ENCODE measurements around the gene TMEM120A. TPM values are rescaled to one million over a fixed set of nuclear protein-coding genes. Genes with fewer than 3 reads are reported as not detected.

The TMEM120A gene
- total RNA-seq, 1 donor from 2014 or later, result 80.4 TPM

DNA sequence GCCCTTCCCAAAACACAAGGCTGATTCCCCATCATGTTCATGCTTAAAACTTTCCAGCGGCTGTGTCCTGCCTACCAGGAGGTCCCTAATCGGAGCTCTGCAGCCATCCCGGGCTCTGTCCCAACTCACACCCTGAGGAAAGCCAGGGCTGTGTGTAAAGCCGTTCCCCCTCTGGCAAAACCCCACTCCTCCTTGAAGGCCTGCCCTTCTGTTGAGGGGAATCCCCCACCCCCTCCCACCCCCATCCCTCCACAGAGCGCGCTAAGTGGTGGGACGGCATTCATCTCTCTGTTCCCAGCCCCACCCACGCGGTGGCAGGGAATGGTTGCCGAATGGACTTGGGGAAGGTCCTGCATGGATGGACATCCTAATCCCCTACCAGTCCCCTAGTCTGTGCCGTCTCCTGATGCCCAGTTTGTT is 667 bp upstream of the TMEM120A start:
- no peak for DNase-seq (ENCODE audit: low spot score)

DNA sequence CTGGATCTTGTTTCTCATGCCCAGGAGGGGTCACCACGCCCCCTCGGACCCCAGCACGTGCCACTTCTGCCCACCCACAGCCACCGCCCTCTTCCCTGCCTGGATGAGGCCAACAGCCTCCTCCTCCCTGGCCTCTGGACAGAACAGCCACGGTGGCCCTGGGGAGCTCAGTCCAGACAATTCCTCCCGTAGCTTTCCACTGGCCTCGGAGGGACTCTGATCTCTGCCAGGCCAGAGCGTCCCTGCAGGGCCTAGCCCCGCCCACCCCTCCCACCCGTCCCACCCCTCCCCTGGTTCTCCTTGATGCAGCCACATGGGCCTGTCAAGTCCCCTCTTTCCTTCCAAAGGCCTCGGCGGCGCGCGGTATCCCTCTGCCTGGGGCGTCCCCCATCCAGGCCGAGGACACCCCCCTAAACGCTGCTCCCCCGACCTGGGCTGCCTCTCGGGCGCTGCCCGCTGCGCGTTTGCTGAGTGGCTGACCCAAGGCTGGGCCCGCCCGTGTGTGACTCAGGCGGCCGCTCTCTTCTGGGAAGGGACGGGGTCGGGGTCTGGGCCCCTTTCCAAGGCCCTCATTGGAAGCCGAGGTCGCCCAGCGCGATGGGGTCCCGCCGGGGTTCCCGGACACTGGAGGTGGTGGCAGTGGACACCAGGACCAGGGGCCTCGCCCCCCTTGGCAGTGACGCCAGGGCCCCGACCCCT is 557 bp downstream of the TMEM120A start:
- DNase-seq (ENCODE audit: low spot score), result no peak

DNA sequence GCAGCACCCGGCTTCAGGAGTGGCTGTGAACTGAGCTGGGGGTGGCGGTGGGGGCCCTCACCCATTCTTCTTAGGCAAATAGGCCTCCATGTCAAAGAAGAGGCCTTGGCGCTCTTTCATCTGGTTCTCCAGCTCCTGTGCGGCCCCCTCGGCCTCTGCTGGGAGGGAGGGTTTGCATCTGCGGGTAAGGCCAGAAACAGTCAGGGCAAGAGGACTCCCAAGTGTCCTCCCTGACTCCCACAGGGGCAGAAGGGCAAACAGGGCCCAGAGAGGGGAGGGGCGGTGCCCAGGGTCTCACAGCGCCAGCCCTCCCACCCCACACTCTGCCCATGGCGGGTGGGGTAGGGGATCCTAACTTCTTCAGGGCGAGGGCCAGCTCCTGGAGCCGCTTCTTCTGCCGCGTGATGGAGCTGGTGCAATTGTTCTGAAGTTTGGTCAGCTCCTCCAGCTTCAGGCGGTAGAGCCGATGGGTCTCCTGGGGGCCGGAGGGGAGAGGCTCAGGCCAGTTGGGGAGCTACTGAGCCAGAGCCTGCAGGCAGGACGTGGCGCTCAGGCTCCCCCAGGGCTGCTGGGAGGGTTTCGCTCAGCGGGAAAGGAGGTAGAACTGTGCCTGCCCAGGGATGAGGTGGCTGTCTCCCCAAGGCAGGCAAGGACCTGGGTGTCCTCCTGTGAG is 2.2 kb downstream of the TMEM120A start:
- no peak for DNase-seq (ENCODE audit: low spot score)

GRCh38 chr7:75991531-75992082 is 2.8 kb downstream of the TMEM120A start:
- DNase-seq (ENCODE audit: low spot score), result no peak

DNA sequence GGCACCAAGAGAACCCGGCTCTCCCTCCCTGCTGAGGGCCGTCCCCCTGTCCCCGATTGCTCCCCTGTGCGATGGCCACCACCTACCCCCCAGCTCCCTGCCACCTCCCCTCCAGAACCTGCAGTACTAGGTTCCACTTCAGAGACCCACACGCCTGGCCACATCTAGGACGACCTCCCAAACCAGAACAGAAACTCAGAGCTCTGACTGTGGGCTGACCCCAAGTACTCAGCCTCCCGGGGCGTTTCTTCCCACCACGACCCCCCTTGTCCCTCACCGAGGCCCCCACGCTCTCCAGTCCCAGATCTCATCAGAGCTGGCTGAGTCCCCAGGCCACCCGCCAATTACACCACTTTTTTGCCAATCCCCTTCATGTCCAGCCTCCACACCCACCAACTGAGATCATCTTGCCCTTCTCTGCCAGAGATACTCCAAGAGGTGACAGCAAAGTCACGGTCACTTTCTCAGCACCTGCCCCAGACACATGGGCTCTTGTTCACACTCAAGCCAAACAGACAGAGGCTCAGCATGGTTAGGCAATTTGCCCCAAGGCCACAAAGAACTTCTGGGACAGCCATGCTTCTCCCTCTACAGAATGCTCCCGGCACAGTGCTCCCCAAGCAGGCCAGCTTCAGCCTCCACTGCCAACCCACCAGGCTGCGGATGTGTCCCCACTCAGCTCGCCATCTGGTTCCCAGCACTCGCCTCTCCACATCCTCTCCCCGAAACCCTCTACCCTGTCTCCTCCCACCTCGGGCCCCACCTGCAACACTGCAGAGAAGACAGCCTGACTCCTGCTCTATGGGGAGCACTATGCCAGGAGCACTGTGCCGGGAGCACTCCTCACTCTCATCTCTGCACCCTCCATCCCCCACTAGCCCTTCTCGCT is 4.7 kb downstream of the TMEM120A start:
- DNase-seq (ENCODE audit: low spot score), result no peak

DNA sequence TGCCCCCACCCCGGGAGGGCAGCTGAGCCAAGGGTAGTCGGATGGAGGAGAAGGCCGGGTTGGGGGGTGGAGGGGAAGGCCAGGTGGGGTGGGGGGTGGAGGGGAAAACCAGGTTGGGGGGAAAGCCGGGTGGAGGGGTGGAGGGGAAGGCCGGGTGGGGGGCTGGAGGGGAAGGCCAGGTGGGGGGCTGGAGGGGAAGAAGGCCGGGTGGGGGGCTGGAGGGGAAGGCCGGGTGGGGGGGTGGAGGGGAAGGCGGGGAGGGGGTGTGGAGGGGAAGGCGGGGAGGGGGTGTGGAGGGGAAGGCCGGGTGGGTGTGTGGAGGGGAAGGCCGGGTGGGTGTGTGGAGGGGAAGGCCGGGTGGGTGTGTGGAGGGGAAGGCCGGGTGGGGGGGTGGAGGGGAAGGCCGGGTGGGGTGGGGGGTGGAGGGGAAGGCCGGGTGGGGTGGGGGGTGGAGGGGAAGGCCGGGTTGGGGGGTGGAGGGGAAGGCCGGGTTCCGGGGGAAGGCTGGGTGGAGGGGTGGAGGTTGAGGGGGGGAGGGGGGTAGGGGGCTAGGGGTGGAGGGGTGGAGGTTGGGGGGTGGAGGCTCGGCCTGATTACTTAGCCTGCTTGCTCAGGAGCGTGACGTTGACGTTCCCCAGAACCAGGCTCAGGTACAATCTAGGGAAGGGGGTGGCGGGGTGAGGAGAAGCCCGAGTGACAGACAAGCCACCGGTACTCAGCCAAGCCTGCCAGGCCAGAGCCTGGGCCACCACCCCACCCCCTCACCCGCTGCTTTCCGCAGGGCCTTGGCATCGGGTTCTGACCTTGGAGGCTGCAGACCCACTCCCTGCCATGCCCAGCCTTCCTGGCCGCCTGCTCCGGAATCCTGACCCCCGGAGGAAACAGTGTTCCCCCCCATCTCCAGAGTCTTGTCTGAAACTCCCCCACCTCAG is 5.6 kb downstream of the TMEM120A start:
- no peak for DNase-seq (ENCODE audit: low spot score)

- no peak for DNase-seq (ENCODE audit: low spot score)
Observed at GRCh38 chr7:75987805-75988567, 6.4 kb downstream of the TMEM120A start.

DNA sequence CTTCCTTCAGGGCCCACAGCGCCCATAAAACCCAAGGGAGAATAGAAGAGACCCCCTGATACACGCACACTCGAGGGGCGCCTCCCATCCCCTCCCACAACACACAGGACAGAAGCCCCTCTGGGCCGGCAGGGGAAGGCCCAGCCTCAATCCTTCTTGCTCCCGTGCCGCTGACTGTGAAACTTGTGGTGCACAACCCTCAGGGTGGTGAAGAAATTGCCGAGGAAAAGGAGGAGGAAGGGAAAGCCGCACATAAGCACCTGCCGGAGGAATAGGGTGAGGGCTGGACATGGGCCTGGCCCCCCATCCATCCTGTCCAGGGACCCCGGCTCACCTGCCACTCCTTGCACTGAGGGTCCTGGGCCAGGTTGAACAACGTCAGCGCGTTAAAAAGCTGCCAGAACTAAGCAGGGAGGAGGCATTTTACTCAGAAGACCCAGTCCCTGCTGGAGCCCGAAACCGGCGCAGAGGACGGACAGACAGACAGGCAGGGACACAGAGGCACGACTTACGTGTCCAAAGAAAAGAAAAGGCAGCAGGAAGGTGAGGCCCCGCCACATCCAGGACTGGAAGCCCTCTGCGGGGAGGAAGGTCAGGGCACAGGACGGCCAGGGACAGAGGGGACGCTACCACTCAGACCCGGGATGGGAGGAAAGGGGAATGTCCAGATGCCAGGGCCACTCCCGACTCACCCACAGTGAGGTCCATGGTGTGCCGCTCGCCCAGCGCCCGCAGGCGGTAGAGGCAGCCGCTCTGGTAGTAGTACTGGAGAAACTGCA is 7.2 kb downstream of the TMEM120A start:
- DNase-seq (ENCODE audit: low spot score), result no peak

- no peak for DNase-seq (ENCODE audit: low spot score)
Observed at GRCh38 chr7:75986147-75986781, 8.1 kb downstream of the TMEM120A start.

GRCh38 chr7:75985518-75986146 is 8.8 kb downstream of the TMEM120A start:
- DNase-seq (ENCODE audit: low spot score), result no peak

- no peak for DNase-seq (ENCODE audit: low spot score)
Observed at GRCh38 chr7:75985009-75985517, 9.3 kb downstream of the TMEM120A start.

GRCh38 chr7:75984130-75985008 is 10.0 kb downstream of the TMEM120A start:
- no peak for DNase-seq (ENCODE audit: low spot score)

GRCh38 chr7:75983471-75984129 is 10.8 kb downstream of the TMEM120A start:
- no peak for DNase-seq (ENCODE audit: low spot score)

- DNase-seq (ENCODE audit: low spot score), result no peak
Observed at GRCh38 chr7:75982306-75983064, 11.9 kb downstream of the TMEM120A start.

- DNase-seq (ENCODE audit: low spot score), result no peak
Observed at GRCh38 chr7:75981453-75982305, 12.7 kb downstream of the TMEM120A start.
